NCI-H748 treated with DMSO at 0.1 percent for 48 hours (cell line): ENCODE measurements around the gene SHISA5.
"Not testable (repeated sequence)": the region's sequence is repeated elsewhere in the genome, so short reads cannot be mapped to it uniquely, and the experiment has no call there.

ENCODE experiments used
- DNase-seq: peaks from one replicate; lab custom pipeline; 2025; lab: John Stamatoyannopoulos, UW

Gene SHISA5

DNA sequence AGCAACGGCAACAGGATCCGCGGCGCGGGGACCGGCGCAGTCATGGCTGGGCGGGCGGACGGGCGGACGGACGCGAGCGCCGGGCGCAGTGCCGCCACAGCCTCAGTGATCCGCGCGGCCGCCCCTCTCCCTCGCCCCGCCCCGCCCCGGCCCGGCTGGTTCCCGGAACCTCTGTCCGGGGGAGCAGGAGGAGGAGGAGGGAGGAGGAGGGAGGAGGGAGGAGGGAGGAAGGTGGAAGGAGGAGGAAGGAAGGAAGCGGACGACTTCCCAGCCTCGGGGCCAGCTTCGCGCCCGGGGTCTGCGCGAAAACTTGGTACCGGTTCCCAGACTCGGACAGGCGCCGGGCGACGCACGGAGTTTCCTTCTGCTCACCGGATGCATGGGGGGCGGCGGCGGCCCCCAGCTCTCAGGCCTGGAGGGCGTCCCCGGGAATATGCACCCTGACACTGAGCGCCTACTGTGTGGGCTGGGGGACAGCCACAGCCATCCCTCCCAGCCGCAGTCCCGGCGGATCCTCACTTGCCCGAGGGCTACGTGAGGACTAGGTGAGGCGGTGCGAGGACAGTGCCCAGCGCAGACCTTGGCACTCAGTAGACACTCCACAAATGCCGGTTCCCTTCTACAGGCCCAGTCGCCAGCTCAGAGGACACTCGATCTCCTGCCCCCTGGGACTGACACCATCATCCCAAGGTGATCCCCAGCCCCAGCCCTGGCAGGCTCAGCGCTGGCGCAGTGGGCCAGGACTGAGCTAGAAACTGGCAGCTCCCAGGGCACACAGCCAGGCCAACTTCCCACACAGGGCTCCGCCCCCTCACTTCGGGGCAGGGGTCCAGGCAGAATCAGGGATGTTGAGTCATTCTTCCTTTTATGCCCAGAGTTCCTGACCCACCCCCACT, at the start of gene SHISA5:
Gene SHISA5 (minus strand): TSS at position 124 of the 896 bp plus-strand sequence. CDS start 80 bp downstream, at position 44.
- DNase-seq: no peak

- DNase-seq: no peak
These were observed 49.4 kb upstream of the SHISA5 start for GRCh38 chr3:48553361-48553760.

DNA sequence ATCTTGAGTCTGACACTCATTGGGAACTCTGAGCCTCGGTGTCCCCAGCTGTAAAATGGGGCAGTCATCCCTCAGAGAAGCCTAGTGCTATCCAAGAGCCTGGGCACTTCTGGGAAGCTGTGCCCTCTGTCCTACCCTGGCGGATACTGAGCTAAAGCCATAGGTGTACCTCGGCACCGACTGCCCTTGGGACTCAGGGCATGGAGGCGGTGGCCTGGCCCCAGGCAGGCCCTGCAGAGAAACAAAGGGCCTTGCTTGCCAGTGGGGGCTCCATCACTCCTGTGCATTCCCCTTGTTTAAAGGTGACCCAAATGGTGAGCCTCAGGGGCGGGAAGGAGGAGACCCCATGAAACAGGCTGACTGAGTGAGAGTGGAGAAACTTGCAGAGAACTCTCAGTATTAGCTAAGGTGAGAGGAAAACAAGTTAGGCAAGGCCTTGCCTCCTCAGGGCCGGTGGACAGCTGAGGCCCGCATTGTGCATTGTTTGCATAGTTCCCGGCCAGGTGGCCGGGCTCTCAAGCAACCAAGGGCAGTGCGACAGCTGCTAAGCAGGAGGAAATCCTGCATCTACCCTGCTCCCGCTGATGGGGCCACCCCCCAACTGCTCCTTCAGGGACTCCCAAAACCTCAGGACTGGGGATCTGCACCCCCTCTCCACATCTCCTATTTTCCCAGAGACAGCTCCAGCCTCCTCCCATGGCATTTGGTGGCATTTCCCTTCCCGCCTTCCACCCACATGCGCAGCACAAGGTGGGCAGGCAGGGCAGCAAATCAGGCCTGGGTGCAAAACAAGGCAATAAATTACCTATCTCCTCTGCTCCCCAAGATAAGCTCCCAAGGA, 48.4 kb upstream of the SHISA5 start:
- DNase-seq: no peak

DNA sequence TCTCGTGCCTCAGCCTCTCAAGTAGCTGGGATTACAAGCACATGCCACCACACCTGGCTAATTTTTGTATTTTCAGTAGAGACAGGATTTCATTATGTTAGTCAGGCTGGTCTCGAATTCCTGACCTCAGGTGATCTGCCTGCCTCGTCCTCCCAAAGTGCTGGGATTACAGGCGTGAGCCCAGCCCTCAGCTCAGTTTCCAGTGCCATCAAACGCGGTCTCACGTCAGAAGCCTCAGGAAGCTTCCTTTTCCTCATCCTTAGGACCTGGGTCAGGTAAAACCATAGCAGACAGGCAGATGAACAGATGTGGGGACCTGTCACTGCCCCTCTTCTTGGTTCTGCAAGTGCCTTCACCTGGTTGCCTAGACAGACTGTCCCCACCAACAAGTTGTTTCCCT, 47.7 kb upstream of the SHISA5 start:
- DNase-seq: not testable (repeated sequence)

GRCh38 chr3:48548729-48549705, 45.0 kb upstream of the SHISA5 start:
- peak; percentile 4 for DNase-seq

- no peak for DNase-seq
These were observed 44.2 kb upstream of the SHISA5 start for GRCh38 chr3:48548126-48548525.

DNA sequence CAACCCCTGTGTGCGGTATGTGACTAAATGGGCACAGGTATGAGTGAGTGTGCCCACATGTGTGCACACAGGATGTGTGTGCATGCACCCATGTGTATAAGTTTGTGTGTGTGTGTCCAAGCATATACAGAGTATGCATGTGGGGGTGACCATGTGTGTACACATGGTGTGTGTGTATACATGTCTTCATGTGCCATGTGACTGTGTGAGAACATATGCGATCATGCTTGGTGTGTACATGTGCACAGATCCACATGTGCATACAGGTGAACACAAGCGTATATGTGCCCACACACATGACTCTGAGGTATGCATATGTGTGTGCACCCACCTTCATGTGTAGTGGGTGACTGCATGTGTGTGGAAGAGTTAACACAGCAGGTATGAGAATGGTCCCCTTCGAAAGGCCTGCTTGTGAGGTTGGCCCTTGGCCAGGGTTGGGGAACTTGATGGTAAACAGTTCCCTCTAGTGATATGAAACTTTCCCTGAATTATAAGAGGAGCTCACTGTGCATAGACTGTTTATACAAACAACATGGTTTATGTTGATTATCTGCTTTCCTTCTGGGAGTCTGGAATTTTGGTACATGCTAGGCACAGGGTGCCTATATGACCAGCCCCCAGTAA, 42.3 kb upstream of the SHISA5 start:
- no peak for DNase-seq

DNA sequence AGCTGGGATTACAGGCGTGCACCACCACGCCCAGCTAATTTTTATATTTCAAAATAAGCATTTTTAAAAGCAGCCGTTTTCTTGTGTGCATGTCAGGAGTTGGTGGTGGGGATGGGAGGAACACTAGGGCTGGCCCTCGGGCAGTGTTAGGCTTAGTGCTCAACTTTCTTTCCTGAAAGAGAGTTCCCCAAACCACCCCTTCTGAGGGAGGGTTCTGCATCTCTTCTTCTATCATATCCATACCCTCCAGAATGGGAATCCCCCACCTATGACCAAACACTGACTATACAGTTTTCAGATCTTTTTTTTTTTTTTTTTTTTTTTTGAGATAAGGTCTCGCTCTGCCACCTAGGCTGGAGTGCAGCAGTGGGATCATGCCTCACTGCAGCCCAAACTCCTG, 40.2 kb upstream of the SHISA5 start:
- DNase-seq: no peak

- no peak for DNase-seq
These were observed 39.4 kb upstream of the SHISA5 start for GRCh38 chr3:48543271-48543866.

GRCh38 chr3:48538451-48538850, 34.5 kb upstream of the SHISA5 start:
- DNase-seq: no peak

DNA sequence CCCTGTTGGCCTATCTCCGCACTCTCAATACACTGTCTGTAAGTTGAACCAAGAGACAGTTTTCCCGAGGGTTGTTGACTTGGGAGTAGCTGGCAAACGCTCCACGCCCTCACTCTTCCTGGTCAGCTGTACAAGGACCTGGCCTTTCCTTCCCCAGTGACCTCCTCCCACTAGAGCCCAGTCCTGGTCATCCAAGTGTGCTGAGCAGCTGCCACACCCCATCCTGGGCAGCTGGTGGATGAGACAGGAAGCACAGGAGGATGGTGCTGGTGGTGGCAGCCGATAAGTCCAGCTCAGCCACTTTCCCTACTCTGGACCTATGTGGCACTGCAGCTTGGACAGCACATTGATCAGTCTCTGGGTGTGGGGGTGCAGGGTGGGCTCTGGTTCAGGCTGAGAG, 32.8 kb upstream of the SHISA5 start:
- no peak for DNase-seq

- no peak for DNase-seq
These were observed 32.1 kb upstream of the SHISA5 start for GRCh38 chr3:48536116-48536515.

DNA sequence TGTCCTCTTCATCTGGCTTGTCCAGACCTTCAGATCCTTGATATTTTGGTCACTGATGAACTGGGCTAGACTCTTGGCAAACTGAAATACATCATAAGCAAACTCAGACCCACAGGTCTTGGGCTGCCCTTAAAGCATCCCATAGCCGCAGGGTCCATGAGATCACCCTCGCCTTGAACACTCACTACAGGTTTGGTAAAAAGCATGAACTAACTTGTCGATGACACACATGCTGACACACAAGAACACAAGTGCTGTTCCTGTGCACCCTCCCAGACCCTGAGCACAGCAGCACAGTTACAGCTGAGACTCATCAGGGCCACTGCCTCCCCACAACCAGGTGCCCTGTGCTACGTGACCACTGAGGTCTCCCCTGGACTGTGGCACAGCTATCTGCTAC, 31.6 kb upstream of the SHISA5 start:
- DNase-seq: no peak

DNA sequence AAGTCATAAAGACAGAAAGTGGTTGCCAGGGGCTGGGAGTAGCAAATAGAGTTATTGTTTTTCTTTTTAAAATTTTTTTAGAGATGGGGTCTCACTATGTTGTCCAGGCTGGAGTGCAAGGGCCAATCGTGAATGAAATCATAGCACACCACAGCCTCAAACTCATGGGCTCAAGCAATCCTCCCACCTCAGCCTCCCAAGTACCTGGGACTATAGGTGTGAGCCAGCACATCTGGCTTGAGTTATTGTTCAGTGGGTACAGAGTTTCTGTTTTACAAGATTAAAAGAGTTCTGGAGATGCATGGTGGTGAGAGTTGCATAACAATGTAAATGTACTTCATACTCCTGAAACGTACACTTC, 29.0 kb upstream of the SHISA5 start:
- no peak for DNase-seq

DNA sequence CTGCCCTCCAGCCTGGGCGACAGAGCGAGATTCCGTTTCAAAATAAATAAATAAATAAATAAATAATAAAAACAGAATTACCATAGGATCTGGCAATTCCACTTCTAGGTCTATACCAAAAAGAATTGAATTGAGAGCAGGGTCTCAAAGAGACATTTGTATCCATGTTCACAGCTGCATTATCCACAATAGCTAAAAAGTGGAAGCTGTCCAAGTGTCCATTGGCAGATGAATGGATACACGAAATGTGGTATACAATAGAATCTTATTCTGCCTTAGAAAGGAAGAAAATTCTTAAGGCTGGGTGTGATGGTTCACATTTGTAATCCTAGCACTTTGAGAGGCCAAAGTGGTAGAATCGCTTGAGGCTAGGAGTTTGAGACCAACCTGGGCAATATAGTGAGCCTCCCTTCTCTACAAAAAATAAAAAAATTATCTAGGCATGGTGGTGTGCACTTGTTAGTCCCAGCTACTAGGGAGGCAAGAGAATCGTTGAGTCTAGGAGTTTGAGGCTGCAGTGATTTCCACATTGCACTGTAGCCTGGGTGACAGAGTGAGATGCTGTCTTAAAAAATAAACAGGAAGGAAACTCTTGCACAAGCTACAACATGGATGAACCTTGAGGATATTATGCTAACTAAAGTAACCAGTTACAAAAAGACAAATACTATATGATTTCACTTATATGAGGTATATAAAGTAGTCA, 28.4 kb upstream of the SHISA5 start:
- DNase-seq: no peak

DNA sequence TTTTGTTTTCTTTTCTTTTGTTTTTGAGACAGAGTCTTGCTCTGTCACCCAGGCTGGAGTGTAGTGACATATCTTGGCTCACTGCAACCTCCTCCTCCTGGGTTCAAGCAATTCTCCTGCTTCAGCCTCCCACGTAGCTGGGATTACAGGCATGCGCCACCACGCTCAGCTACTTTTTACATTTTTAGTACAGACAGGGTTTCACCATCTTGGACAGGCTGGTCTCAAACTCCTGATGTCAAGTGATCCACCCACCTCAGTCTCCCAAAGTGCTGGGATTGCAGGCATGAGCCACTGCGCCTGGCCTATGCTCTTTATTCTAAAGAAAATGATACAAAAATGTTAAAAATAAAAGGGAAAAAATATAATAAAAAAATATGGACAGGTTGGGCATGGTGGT, 26.7 kb upstream of the SHISA5 start:
- DNase-seq: not testable (repeated sequence)

DNA sequence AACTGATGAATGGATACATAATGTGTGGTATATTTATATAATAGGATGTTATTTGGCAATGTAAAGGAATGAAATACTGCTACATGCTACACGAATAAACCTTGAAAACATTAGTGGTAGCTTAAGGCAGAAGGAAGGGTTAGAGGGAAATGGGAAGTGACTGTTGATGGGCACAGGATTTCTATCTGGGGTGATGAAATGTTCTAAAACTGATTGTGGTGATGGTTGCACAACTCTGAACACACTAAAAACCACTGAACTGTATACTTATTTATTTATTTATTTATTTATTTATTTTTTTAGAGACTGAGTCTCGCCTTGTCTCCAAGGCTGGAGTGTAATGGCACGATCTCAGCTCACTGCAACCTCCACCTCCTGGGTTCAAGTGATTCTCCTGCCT, 24.8 kb upstream of the SHISA5 start:
- DNase-seq: no peak

GRCh38 chr3:48528048-48528447, 24.1 kb upstream of the SHISA5 start:
- no peak for DNase-seq

DNA sequence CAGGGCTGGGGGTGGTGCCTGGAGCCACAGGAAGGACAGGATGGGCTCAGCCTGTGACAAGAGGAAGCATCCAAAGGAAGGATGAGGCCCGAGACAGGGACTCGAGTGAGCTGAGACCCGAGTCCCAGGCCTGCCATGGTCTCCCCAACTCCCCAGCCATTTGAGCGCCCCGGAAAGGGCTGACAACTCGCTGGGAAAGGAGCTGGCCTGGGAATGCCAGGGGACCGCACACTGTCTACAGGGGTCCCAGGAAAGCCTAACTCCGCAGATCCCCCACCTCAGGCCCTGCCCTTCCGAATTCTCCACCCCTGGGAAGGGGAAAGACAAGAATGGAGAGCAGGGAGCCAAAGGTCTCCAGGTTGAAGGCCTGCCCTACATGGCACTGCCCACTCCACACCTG, 21.0 kb upstream of the SHISA5 start:
- no peak for DNase-seq

DNA sequence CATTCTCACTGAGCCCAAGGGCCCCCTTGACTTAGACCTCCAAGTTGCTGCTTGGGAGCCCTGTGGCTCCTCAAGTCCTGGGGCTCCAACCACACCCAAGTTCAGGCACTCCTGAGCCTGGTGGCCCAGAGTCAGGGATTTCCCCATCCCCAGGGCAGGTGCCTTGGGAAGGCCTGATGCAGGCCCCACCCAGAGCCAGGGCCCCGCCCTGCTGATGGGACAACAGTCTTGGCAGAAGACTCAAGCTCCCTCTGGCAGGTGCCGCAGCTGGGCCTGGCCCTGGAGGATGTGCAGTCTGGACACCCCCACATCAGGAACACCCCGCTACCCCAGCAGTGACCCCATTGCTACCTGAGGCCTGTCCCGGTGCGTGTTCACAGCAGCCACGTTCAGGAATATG, 17.7 kb upstream of the SHISA5 start:
- DNase-seq: no peak

GRCh38 chr3:48519277-48519643, 15.3 kb upstream of the SHISA5 start:
- DNase-seq: no peak
